SJSA1 (cell line): ENCODE data around the gene YTHDF1. TPM values are rescaled to one million over a fixed set of nuclear protein-coding genes. Genes with fewer than 3 reads are reported as not detected.
A peak's percentile ranks its signal among the peaks of the same experiment; 100 is the strongest.
"Not testable (repeated sequence)": the region's sequence is repeated elsewhere in the genome, so short reads cannot be mapped to it uniquely, and the experiment has no call there.

Experiments used
- DNase-seq, 2 experiments: peaks; one replicate each; pipeline ENCODE4 v3.0.0-alpha.2; 2015 to 2020; ENCODE audit warnings: low spot score in 2 of 2, low read depth in 1 of 2
- H3K27ac ChIP-seq: fragments of 250-450 bp; sonication (Bioruptor Pico); 2 replicates; pipeline ENCODE4 v1.5.1; 2020; ENCODE audit warnings: mild to moderate bottlenecking, moderate library complexity
- H3K27me3 ChIP-seq: fragments of 250-450 bp; sonication (Bioruptor Pico); replicated peaks from 2 replicates; pipeline ENCODE4 v1.5.1; 2020; ENCODE audit warnings: mild to moderate bottlenecking, moderate library complexity
- H3K36me3 ChIP-seq: fragments of 250-450 bp; sonication (Bioruptor Pico); 2 replicates; pipeline ENCODE4 v1.5.1; 2020; ENCODE audit warnings: mild to moderate bottlenecking
- H3K4me1 ChIP-seq: fragments of 250-450 bp; sonication (Bioruptor Pico); replicated peaks from 2 replicates; pipeline ENCODE4 v1.6.1; 2021; ENCODE audit warnings: mild to moderate bottlenecking
- H3K4me3 ChIP-seq: fragments of 250-450 bp; sonication (Bioruptor Pico); 2 replicates; pipeline ENCODE4 v1.5.1; 2020; ENCODE audit warnings: mild to moderate bottlenecking
- H3K9me3 ChIP-seq: fragments of 250-450 bp; sonication (Bioruptor Pico); replicated peaks from 2 replicates; pipeline ENCODE4 v1.5.1; 2020; ENCODE audit warnings: mild to moderate bottlenecking
- total RNA-seq: library from RNA; depleted of rRNA; stranded (reverse); fragments of >200 nt; shearing (Covaris generic); gene quantifications from 2 replicates; pipeline ENCODE4 v1.2.3, GENCODE V29; 2014

The YTHDF1 gene
- total RNA-seq, 1 experiment from 2014 or later = 30.2 TPM

DNA sequence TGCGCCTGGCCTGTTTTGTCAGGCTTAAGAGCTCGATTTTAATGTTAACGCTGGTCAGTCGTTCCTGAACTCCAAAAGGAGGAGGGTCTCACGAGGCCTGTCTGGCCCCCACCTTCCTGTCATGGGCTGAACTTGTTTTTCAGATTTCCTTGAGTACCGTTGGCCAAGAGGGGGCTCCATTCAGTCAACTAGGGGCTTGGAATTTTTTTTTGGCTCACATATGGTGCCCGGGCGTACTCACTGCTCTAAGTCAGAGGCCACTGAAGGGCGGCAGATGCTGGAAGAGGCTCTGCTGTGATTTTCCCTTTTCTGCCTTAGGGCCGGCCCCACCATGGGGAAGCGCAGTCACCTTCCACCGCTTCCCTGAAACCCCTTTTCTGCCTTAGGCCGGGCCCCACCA is 12.9 kb upstream of the YTHDF1 start:
- Histone ChIP-seq H3K27me3 (no peaks in the 10 kb centered on the region), H3K9me3 (no peaks in the 10 kb centered on the region), H3K27ac (no peak overlapping the region), H3K4me3 (no peak overlapping the region), H3K4me1 (peaks cover 53% of the 10 kb centered on the region), H3K36me3 (no peaks in the 10 kb centered on the region)
- DNase-seq = no peak

- H3K9me3 ChIP-seq = no peaks in the 10 kb centered on the region
- no peak for DNase-seq
- H3K4me3 ChIP-seq = no peak overlapping the region
- peaks cover 4% of the 10 kb centered on the region; the same call in 1 of the 2 replicates for H3K27me3 ChIP-seq
- no peak overlapping the region for H3K27ac ChIP-seq
- peaks cover 38% of the 10 kb centered on the region for H3K4me1 ChIP-seq
- H3K36me3 ChIP-seq = no peaks in the 10 kb centered on the region
These were observed 11.3 kb upstream of the YTHDF1 start for GRCh38 chr20:63227260-63227659.

- H3K27ac ChIP-seq = no peak overlapping the region
- no peaks in the 10 kb centered on the region for H3K9me3 ChIP-seq
- no peaks in the 10 kb centered on the region for H3K36me3 ChIP-seq
- H3K27me3 ChIP-seq = peaks cover 4% of the 10 kb centered on the region; the same call in 1 of the 2 replicates
- DNase-seq = no peak
- no peak overlapping the region for H3K4me3 ChIP-seq
- H3K4me1 ChIP-seq = peaks cover 28% of the 10 kb centered on the region
These were observed 10.4 kb upstream of the YTHDF1 start for GRCh38 chr20:63226042-63226943.

DNA sequence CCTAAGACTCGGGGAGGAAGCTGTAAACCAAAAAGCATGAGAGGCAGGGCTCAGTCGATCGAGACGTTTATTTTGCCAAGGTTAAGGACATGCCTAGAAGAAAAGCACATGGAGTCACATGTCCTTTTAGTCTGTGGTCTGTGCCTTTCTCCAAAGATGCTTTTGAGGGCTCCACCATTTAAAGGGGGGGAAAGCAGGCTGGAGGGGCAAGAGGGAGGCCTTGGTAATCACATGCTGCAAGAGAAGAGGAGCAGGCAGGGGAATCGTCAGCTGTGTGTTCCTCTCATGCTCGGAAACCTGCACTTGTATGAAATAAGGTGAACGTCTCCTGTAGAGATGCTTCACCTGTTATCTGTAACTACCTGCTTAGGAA is 9.1 kb upstream of the YTHDF1 start:
- no peak overlapping the region for H3K27ac ChIP-seq
- H3K27me3 ChIP-seq = peaks cover 9% of the 10 kb centered on the region; the same call in 1 of the 2 replicates
- no peak overlapping the region for H3K4me3 ChIP-seq
- no peaks in the 10 kb centered on the region for H3K36me3 ChIP-seq
- peaks cover 17% of the 10 kb centered on the region for H3K4me1 ChIP-seq
- no peak for DNase-seq
- no peaks in the 10 kb centered on the region for H3K9me3 ChIP-seq

- H3K4me1 ChIP-seq = peaks cover 17% of the 10 kb centered on the region
- H3K27ac ChIP-seq = no peak overlapping the region
- peak; percentile 78 to 79 for DNase-seq
- no peaks in the 10 kb centered on the region for H3K36me3 ChIP-seq
- no peak overlapping the region for H3K4me3 ChIP-seq
- H3K27me3 ChIP-seq = peaks cover 9% of the 10 kb centered on the region; the same call in 1 of the 2 replicates
- H3K9me3 ChIP-seq = no peaks in the 10 kb centered on the region
These were observed 8.6 kb upstream of the YTHDF1 start for GRCh38 chr20:63224412-63225081.

DNA sequence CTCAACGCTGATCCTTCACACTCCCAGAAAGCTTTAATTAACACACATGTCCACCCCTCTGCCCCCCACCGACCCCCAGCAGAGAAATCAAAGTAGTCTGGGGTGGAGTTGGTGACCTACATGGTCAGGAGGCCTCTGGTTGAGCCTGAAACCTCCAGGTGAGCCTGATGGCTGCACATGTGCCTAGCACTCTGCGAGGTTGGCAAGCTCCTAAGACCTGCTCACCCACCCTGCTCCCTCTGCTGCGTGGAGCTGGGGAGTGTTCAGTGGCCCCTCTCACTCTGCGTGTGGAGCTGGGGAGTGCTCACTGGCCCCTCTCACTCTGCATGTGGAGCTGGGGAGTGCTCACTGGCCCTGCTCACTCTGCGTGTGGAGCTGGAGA is 7.9 kb upstream of the YTHDF1 start:
- H3K27ac ChIP-seq = no peak overlapping the region
- DNase-seq = no peak
- H3K9me3 ChIP-seq = no peaks in the 10 kb centered on the region
- peaks cover 17% of the 10 kb centered on the region for H3K4me1 ChIP-seq
- peaks cover 9% of the 10 kb centered on the region; the same call in 1 of the 2 replicates for H3K27me3 ChIP-seq
- H3K4me3 ChIP-seq = no peak overlapping the region
- no peaks in the 10 kb centered on the region for H3K36me3 ChIP-seq

DNA sequence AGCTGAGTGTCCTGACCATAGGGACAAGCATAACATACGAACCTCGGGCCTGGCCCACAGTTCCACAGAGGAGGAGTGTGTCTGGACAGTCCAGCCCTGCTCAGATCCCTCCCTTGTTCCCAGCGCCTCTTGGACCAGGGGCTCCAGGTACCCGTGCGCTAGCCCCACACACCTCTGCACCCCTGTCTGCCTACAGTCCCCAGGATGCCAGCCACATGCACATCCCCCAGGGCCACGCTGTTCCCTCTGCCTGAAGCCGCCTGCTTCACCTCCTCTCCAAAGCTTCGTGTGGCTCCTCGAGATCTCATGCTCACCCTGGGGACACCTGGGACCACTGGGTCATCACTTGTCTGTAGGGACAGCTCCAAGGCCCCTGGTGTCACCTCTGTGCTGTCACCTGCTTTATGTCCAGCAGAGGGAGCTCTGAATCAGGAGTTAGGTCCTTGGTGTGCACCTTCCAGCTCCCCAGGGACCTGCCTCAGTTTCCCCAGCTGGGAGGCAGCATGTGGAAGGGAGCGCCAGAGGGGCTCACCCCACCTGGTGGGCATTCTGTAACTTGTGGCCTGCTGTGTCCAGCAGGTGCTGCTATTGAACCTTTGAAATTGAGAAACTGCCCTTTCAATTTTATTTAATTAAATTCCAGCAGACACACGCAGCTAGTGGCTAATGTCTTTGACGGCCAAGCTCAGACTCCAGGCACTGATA is 7.3 kb upstream of the YTHDF1 start:
- DNase-seq = peak in 1 of 2 experiments; percentile 47
- H3K4me1 ChIP-seq = peaks cover 17% of the 10 kb centered on the region

DNA sequence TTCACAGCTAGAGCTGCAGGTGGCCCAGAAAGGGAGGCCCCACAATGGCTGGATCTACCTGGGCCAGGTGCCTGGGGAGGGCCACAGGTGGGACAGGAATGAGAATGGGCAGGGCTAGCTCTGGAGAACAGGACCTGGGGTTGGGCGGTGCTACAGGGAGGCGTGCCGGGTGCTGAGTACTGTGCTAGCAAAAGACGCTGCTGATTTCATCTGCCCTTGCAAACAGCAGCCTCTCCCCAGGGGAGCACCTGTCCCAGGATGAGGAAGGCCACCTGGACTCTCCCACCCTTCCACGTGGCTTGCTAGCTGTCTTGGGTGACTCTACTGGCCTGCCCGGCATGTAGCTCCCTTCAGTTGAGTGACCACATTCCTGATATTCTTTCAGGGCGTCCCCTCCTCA is 6.6 kb upstream of the YTHDF1 start:
- Histone ChIP-seq H3K27me3 (peaks cover 9% of the 10 kb centered on the region; the same call in 1 of the 2 replicates), H3K9me3 (no peaks in the 10 kb centered on the region), H3K36me3 (no peaks in the 10 kb centered on the region), H3K4me3 (no peak overlapping the region), H3K4me1 (peaks cover 17% of the 10 kb centered on the region), H3K27ac (no peak overlapping the region)
- no peak for DNase-seq

More for the DNA sequence above, 7.3 kb upstream of the YTHDF1 start:
- Histone ChIP-seq H3K9me3 (no peaks in the 10 kb centered on the region), H3K27me3 (peaks cover 9% of the 10 kb centered on the region; the same call in 1 of the 2 replicates), H3K4me3 (no peak overlapping the region), H3K36me3 (no peaks in the 10 kb centered on the region), H3K27ac (no peak overlapping the region)

GRCh38 chr20:63221400-63222053 is 5.6 kb upstream of the YTHDF1 start:
- DNase-seq, H3K27ac ChIP-seq, H3K27me3 ChIP-seq, H3K4me3 ChIP-seq, H3K36me3 ChIP-seq, H3K9me3 ChIP-seq: not testable (repeated sequence)
- peaks cover 19% of the 10 kb centered on the region for H3K4me1 ChIP-seq

DNA sequence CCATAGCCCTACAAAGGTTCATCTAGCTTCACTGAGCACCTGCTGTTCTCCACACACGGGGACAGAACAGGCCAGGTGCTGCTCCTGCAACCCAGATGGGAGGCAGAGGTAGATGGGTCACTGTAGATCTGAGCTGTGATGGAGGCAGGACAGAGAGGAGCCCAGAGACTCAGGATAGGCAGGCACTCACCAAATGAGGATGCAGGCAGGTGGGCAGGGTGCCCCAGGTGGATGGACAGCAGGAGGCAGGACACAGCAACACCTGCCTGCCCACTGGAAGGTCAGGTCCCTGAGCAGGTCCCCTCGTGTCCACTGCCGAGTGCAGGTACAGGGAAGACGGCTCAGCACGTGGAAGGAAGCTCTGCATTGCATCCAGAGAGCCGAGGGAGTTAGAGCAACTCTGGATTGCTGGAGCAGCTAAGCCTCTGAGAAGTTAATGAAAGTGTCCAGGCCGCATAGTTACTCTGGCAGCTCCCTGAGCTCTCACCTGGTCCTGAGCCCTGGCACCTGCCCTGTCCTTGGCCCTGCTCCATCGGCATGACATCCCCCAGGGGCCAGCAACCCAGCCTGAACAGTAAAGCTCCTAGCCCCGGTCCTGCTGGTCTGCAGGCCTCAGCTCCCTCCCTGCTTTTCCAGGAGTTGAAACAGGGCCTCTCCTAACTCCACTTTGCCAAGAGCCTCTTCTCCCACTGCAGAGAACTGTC is 4.9 kb upstream of the YTHDF1 start:
- Histone ChIP-seq H3K4me1 (peaks cover 23% of the 10 kb centered on the region), H3K27ac (no peak overlapping the region), H3K36me3 (no peaks in the 10 kb centered on the region; the same call in 1 of the 2 replicates), H3K9me3 (no peaks in the 10 kb centered on the region), H3K27me3 (peaks cover 9% of the 10 kb centered on the region; the same call in 1 of the 2 replicates), H3K4me3 (no peak overlapping the region)
- DNase-seq = no peak

GRCh38 chr20:63219866-63220521 is 4.1 kb upstream of the YTHDF1 start:
- no peaks in the 10 kb centered on the region for H3K9me3 ChIP-seq
- peaks cover 9% of the 10 kb centered on the region; the same call in 1 of the 2 replicates for H3K27me3 ChIP-seq
- H3K4me3 ChIP-seq = no peak overlapping the region
- peaks cover 21% of the 10 kb centered on the region for H3K4me1 ChIP-seq
- no peak overlapping the region for H3K27ac ChIP-seq
- H3K36me3 ChIP-seq = peaks cover 8% of the 10 kb centered on the region
- no peak for DNase-seq

- Histone ChIP-seq H3K4me3 (no peak overlapping the region), H3K36me3 (peaks cover 13% of the 10 kb centered on the region), H3K27me3 (peaks cover 9% of the 10 kb centered on the region; the same call in 1 of the 2 replicates), H3K4me1 (peaks cover 21% of the 10 kb centered on the region), H3K9me3 (no peaks in the 10 kb centered on the region), H3K27ac (no peak overlapping the region)
- no peak for DNase-seq
These were observed 3.5 kb upstream of the YTHDF1 start for GRCh38 chr20:63219447-63219821.
